Hematopoietic multipotent progenitor cell (in vitro differentiated cells): ENCODE results near the gene TPRG1L. TPM values are rescaled to one million over a fixed set of nuclear protein-coding genes. Genes with fewer than 3 reads are reported as not detected.
A peak's percentile ranks its signal among the peaks of the same experiment; 100 is the strongest.

Experiments
- DNase-seq, 3 donors: peaks; one replicate each; pipeline ENCODE4 v3.0.0-alpha.2; 2011 to 2015; ENCODE audit warnings: low read depth in 2 of 3, low spot score in 2 of 3
- total RNA-seq: library from RNA; depleted of rRNA; stranded (reverse); fragments of >200 nt; gene quantifications from one replicate; pipeline ENCODE4 v1.2.3, GENCODE V29; 2012

The TPRG1L gene
- total RNA-seq, 1 donor, result 18.9 TPM

DNA sequence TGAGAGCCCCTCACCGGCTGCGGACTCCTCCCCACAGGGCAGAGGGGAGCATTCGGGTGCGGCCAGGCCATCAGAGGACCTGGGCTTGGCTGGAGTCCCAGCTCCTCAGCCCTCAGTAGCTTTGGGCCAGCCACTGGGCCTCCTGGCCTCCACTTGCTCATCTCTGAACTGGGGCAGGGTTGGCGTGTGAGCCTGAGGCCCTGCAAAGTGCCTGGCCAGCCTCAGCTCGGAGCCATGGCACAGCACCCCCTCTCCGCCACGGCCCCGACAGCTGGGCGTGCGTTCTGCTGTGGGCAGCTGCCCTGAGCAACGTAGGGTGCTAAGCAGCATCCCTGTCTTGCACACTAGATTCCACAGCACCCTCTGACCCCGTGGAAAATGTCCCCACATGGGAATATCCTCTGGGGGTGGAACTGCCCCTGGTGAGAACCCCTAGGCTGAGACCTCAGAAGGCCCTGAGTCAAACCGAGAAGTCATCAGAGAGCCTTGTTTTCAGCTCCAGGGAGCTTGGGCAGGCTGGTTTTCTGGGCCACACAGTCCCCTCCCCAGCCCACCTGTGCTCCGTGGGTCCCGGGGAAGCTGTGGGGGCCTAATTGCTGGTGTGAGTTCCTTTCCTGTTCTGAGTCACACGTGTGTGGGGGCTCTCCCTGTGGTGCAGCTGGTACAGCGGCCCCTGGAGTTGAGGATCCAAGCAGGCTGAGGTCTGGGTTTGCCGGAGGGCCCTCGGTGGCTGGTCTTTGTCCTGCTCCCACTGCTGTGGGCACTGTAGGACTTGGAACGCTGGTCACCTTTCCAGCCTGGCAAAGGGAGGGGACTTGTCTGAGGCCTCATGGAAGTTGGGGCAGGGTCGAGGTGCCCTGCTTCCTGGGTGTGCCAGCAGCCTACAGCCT lies 52.0 kb downstream of the TPRG1L start:
- peak in 2 of 3 donors; percentile 26 to 62 for DNase-seq

- peak in 2 of 3 donors; percentile 27 to 57 for DNase-seq
Observed at GRCh38 chr1:3677484-3677883, 52.7 kb downstream of the TPRG1L start.

- DNase-seq, result no peak
Observed at GRCh38 chr1:3678361-3679097, 53.7 kb downstream of the TPRG1L start.

GRCh38 chr1:3679098-3679555 lies 54.3 kb downstream of the TPRG1L start:
- DNase-seq, result no peak

Other genes starting within 250 kb of the TPRG1L start
- 0.27 TPM for gene ARHGEF16, start 170.3 kb upstream of the TPRG1L start, total RNA-seq
- gene MEGF6, start 13.5 kb upstream of the TPRG1L start, total RNA-seq, result 74.1 TPM
- gene WRAP73, start 25.1 kb downstream of the TPRG1L start, total RNA-seq, result 28.0 TPM
- under 0.01 TPM for gene TP73, start 27.5 kb downstream of the TPRG1L start, total RNA-seq
- gene CCDC27, start 127.4 kb downstream of the TPRG1L start, total RNA-seq, result not detected
- gene SMIM1, start 147.7 kb downstream of the TPRG1L start, total RNA-seq, result 15.6 TPM
- 27.7 TPM for gene LRRC47, start 171.5 kb downstream of the TPRG1L start, total RNA-seq
- gene CEP104, start 232.2 kb downstream of the TPRG1L start, total RNA-seq, result 15.3 TPM
- gene DFFB, start 232.5 kb downstream of the TPRG1L start, total RNA-seq, result 15.6 TPM